A673 (cell line): ENCODE results near the gene SPNS2.

Experiments used
- CTCF ChIP-seq: fragments of 300-800, 200-600 bp; sonication (generic); conservative IDR thresholded peaks from 2 replicates; pipeline ENCODE4 v1.5.1; 2017; ENCODE audit warnings: low read depth, mild to moderate bottlenecking, antibody characterized with exemption, low read length, moderate library complexity, mixed read lengths
- EZH2 ChIP-seq: fragments of 200-600 bp; sonication (generic); IDR thresholded peaks from 2 replicates; pipeline ENCODE4 v1.6.1; 2017; ENCODE audit warnings: borderline replicate concordance, low read depth, mild to moderate bottlenecking, mixed read lengths, antibody characterized with exemption, low read length; ENCODE audit not compliant: poor library complexity, severe bottlenecking

GRCh38 chr17:4523946-4524345, 25.3 kb downstream of the SPNS2 start:
- TF ChIP-seq CTCF (no peak), EZH2 (no peak)
